ENCODE data around the gene MAGI1.

MAGI1 gene

DNA sequence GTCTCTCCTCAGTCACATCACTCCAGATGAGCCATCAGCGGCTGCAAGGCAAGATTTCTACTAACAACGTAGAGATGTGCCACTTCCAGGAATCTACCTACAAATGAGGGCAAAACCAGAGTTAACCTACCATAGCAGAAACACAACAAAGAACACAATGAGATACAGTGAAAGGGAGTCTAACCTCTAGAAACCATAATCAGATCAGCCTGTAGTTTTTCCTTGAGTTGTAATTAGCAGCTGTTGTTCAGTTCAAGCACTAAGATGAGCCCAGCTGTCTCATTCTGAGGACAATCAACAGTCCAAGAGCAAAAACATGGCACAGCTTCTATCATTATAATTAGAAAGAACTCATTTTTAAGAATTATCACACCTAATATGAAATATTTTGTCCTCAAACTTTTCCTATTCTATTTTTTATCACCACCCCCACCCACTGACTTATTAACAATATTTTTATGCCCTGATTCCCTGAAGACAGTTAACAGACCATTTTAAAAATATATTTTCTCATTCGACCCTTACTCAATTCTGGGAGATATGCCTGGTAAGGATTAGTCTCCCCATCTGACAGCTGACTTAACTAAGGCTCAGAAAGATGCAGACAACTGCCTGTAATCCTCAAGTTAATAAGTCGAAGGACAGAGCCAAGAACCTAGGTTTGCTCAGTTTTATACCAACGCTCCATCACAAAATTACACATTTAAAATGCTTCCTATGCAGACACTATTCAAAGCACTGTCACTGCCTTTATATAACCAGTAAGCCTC, 50.1 kb downstream of the MAGI1 start:
- no peak overlapping the region for H3K4me2 ChIP-seq (ENCODE audit: low read depth, low read length, poor library complexity, severe bottlenecking)
- no peak overlapping the region for H3K4me3 ChIP-seq (ENCODE audit: low read length, poor library complexity, severe bottlenecking)
- no peaks in the 10 kb centered on the region for H3K79me2 ChIP-seq (ENCODE audit: insufficient read depth, low read length)
- no peak for TF ChIP-seq CTCF (conservative IDR thresholded peaks at IDR 0.05; ENCODE audit: low read length)
- no peak for TF ChIP-seq EZH2phosphoT487 (IDR thresholded peaks at IDR 0.05; ENCODE audit: borderline replicate concordance)
- no peaks in the 10 kb centered on the region; the same call in 1 of the 2 replicates for H3F3A ChIP-seq (ENCODE audit: low read depth)
- no peaks in the 10 kb centered on the region for H3K27me3 ChIP-seq (ENCODE audit: insufficient read depth, low read length, poor library complexity, severe bottlenecking)
- no peaks in the 10 kb centered on the region for H3K4me1 ChIP-seq (ENCODE audit: insufficient read depth, low read length, poor library complexity, severe bottlenecking)
- H3K36me3 ChIP-seq (ENCODE audit: insufficient read depth, low read length): no peaks in the 10 kb centered on the region
- H3K9me3 ChIP-seq (ENCODE audit: insufficient read depth, low read depth, low read length): no peaks in the 10 kb centered on the region
- H2AFZ ChIP-seq (ENCODE audit: low read length): no peak overlapping the region
- H3K9me2 ChIP-seq (replicated peaks; ENCODE audit: low read depth, low read length): no peaks in the 10 kb centered on the region
- H3K9ac ChIP-seq (ENCODE audit: low read depth, low read length, poor library complexity, severe bottlenecking): no peak overlapping the region
- no peaks in the 10 kb centered on the region for H4K20me1 ChIP-seq (ENCODE audit: insufficient read depth, low read length, poor library complexity, severe bottlenecking)

- H3K4me1 ChIP-seq (ENCODE audit: insufficient read depth, low read length, poor library complexity, severe bottlenecking): no peaks in the 10 kb centered on the region
- no peak overlapping the region for H3K9ac ChIP-seq (ENCODE audit: low read depth, low read length, poor library complexity, severe bottlenecking)
- H4K20me1 ChIP-seq (ENCODE audit: insufficient read depth, low read length, poor library complexity, severe bottlenecking): no peaks in the 10 kb centered on the region
- no peak overlapping the region for H3K4me2 ChIP-seq (ENCODE audit: low read depth, low read length, poor library complexity, severe bottlenecking)
- no peaks in the 10 kb centered on the region for H3K36me3 ChIP-seq (ENCODE audit: insufficient read depth, low read length)
- H3K9me3 ChIP-seq (ENCODE audit: insufficient read depth, low read depth, low read length): no peaks in the 10 kb centered on the region
- no peaks in the 10 kb centered on the region; the same call in 1 of the 2 replicates for H3F3A ChIP-seq (ENCODE audit: low read depth)
- TF ChIP-seq EZH2phosphoT487 (IDR thresholded peaks at IDR 0.05; ENCODE audit: borderline replicate concordance) (no peak), CTCF (conservative IDR thresholded peaks at IDR 0.05; ENCODE audit: low read length) (no peak)
- no peaks in the 10 kb centered on the region for H3K9me2 ChIP-seq (replicated peaks; ENCODE audit: low read depth, low read length)
- H3K4me3 ChIP-seq (ENCODE audit: low read length, poor library complexity, severe bottlenecking): no peak overlapping the region
- H2AFZ ChIP-seq (ENCODE audit: low read length): no peak overlapping the region
- H3K79me2 ChIP-seq (ENCODE audit: insufficient read depth, low read length): no peaks in the 10 kb centered on the region
- no peaks in the 10 kb centered on the region for H3K27me3 ChIP-seq (ENCODE audit: insufficient read depth, low read length, poor library complexity, severe bottlenecking)
Observed at GRCh38 chr3:65986285-65986684, 52.4 kb downstream of the MAGI1 start.

DNA sequence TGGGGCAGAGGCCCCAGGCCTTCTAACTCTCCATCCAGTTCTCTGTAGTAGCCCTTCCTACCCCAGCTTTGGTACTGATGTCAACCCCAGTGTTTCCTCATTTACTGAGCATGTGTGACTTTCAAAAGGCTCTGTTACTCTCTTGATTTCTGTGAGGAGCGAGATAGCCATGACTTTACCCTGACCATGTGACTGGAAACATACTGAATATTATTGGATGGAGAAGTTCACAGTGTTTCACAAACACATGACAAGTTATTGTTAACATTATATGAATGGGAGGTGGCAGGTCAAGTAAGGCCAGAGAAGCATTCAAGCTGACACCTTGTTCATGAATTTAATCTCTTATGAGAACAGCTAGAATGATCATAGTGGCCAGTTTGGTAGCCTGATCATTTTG, 53.7 kb downstream of the MAGI1 start:
- no peaks in the 10 kb centered on the region for H3K36me3 ChIP-seq (ENCODE audit: insufficient read depth, low read length)
- H3K27me3 ChIP-seq (ENCODE audit: insufficient read depth, low read length, poor library complexity, severe bottlenecking): no peaks in the 10 kb centered on the region
- H3K9me3 ChIP-seq (ENCODE audit: insufficient read depth, low read depth, low read length): no peaks in the 10 kb centered on the region
- H4K20me1 ChIP-seq (ENCODE audit: insufficient read depth, low read length, poor library complexity, severe bottlenecking): no peaks in the 10 kb centered on the region
- H3K9ac ChIP-seq (ENCODE audit: low read depth, low read length, poor library complexity, severe bottlenecking): no peak overlapping the region
- TF ChIP-seq CTCF (conservative IDR thresholded peaks at IDR 0.05; ENCODE audit: low read length): no peak
- H3K4me2 ChIP-seq (ENCODE audit: low read depth, low read length, poor library complexity, severe bottlenecking): no peak overlapping the region
- H3F3A ChIP-seq (ENCODE audit: low read depth): no peaks in the 10 kb centered on the region; the same call in 1 of the 2 replicates
- H2AFZ ChIP-seq (ENCODE audit: low read length): no peak overlapping the region
- H3K4me1 ChIP-seq (ENCODE audit: insufficient read depth, low read length, poor library complexity, severe bottlenecking): no peaks in the 10 kb centered on the region
- no peaks in the 10 kb centered on the region for H3K9me2 ChIP-seq (replicated peaks; ENCODE audit: low read depth, low read length)
- H3K4me3 ChIP-seq (ENCODE audit: low read length, poor library complexity, severe bottlenecking): no peak overlapping the region
- H3K79me2 ChIP-seq (ENCODE audit: insufficient read depth, low read length): no peaks in the 10 kb centered on the region

Measured in Loucy (cell line).